ENCODE measurements around the gene CDC37L1. TPM values are rescaled to one million over a fixed set of nuclear protein-coding genes. Genes with fewer than 3 reads are reported as not detected.
"Not testable (repeated sequence)": the region's sequence is repeated elsewhere in the genome, so short reads cannot be mapped to it uniquely, and the experiment has no call there.

CDC37L1 gene
- total RNA-seq, 1 donor from 2014 or later = 61.9 TPM

- DNase-seq = no peak
Observed at GRCh38 chr9:4716163-4716562, 36.8 kb downstream of the CDC37L1 start.

- no peak for DNase-seq
Observed at GRCh38 chr9:4717815-4718214, 38.4 kb downstream of the CDC37L1 start.

GRCh38 chr9:4718911-4719310 lies 39.5 kb downstream of the CDC37L1 start:
- DNase-seq = no peak

GRCh38 chr9:4721736-4722135 lies 42.4 kb downstream of the CDC37L1 start:
- DNase-seq = no peak

- no peak for DNase-seq
Observed at GRCh38 chr9:4725706-4726442, 46.5 kb downstream of the CDC37L1 start.

- DNase-seq = no peak
Observed at GRCh38 chr9:4727593-4727992, 48.2 kb downstream of the CDC37L1 start.

DNA sequence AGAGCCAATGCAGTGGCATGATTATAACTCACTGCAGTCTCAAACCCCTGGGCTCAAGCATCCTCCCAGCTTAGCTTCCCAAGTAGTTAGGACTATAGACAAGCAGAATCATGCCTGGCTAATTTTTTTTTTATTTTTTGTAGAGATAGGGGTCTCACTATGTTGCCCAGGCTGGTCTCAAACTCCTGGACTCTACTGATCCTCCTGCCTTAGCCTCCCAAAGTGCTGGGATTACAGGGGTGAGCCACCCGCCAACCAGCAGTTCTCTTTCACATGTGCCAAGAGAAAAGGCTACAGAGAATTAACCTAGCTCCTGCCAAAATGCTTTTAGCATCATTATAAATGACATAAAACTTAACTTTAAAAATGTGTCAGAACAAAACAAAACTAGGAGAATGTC lies 53.5 kb downstream of the CDC37L1 start:
- DNase-seq = no peak

DNA sequence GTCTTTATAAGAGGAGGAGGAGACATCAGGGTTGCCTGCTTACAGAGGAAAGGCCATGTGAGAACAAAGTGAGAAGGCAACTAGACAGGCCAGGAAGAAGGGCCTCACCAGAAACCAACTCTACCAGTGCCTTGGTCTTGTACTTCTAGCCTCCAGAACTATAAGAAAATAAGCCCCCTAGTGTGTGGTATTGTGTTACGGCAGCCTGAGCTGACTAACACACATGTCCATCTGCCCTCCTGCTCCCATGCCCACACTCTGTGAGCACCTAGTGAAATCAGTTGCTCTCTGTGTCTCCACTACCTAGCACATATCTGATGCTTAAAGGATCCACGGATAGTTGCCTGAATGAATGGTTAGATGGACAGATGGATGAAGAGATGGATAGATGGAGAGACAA lies 54.8 kb downstream of the CDC37L1 start:
- no peak for DNase-seq

GRCh38 chr9:4738866-4739586 lies 59.7 kb downstream of the CDC37L1 start:
- no peak for DNase-seq

- DNase-seq = peak; percentile 26
Observed at GRCh38 chr9:4739587-4740387, 60.4 kb downstream of the CDC37L1 start.

- peak; percentile 54 for DNase-seq
Observed at GRCh38 chr9:4740388-4740637, 60.9 kb downstream of the CDC37L1 start.

GRCh38 chr9:4740638-4741364 lies 61.4 kb downstream of the CDC37L1 start, which contains the start of gene AK3:
Gene AK3 (minus strand): TSS chr9:4741202. CDS start chr9:4741087, 115 bp downstream.
- peak; percentile 94 for DNase-seq

- peak; percentile 45 for DNase-seq
Observed at GRCh38 chr9:4741365-4742089, 62.2 kb downstream of the CDC37L1 start.

DNA sequence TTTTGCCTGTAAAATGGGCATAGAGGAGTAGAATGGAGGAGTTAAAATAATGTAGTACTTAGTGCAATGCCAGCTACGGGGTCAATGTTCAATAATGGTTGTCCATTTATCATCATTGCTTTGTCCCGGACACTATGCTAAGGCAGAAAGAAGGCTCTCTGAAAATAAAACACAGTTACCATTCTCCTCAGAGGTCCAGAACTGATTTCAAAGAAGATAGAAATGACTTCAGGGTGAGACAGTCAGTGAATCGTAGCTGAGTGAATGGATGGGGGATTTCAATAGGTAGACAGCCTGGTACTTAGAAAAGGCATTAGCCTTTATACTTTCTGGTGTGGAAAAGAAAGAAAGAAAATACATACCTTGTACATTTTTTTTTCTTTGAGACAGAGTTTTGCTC lies 62.9 kb downstream of the CDC37L1 start:
- no peak for DNase-seq

DNA sequence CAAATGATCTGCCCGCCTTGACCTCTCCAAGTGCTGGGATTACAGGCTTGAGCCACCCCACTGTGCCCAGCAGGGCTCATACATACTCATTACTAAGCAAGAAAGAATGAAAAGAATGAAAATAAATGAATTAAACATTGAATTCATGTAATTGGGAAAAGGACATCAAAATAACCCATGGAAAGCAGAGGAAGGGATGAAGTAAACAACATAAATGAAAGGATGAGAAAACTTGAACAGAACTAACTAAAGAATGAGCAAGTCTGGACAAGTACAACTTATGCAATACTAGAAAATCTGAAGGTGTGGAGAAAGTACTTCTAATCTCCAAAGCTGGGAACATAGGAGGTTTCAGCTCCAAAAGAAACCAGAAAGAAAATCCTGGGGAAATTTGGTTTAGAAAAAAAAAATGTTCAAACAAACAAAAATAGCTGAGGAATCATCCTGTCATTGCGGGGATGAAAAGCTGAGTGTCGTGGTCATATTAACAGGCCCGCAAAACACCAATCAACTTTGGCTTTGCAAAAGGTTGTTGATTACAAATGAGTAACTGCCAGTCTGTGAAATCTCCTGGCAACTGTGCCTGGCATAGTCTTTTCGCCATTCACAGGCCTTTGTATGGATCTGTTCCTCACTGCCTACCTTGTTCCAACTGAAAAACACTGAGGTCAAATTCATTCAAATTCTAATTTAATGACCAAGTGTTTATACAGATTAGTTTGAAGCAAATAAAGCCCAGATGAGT lies 63.9 kb downstream of the CDC37L1 start:
- no peak for DNase-seq

- no peak for DNase-seq
Observed at GRCh38 chr9:4746278-4747030, 67.1 kb downstream of the CDC37L1 start.

GRCh38 chr9:4748612-4749011 lies 69.2 kb downstream of the CDC37L1 start:
- DNase-seq = no peak

DNA sequence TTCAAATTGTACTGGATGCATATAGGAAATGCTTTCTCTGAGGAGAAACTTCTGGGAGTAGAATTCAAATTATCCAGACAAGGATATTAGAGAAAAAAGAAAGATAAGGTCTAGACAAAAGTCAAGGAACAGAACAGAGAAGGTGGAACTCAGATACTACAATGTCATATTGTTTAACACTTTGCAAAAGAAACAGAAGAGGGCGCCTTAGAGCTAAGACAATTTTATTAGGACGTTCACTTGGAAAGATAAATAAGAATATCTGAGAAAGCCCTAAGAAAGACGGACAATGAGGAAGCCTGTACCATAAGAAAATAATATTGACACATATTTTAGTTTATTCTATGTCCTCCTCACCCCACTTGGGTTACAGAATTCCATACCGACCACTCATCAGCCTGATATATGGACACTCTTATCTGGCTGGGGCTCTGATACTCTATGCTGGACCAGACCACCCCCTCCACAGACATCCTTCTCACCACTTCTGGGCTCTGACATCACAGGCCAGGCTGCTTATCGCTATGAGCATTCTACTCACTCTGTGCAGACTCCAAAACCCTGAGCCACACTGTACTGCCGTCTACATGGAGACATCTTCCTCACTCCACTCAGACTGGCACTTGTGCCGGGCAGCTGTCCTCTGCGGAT lies 70.8 kb downstream of the CDC37L1 start:
- DNase-seq = peak; percentile 64

DNA sequence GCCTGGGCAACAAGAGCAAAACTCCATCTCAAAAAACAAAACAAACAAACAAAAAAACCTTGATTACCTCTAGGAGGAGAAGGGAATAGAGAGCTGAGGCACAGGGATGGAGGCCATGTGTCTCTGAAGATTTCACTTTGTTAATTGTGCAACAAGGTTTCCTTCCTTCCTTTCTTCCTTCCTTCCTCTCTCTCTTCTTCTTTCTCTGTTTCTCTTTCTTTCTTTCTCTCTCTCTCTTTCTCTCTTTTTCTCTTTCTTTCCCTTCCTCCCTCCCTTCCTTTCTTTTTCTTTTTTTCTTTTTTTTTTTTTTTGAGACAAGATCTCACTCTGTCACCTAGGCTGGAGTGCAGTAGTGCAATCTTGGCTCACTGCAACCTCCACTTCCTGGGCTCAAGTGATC lies 75.2 kb downstream of the CDC37L1 start:
- DNase-seq = not testable (repeated sequence)
